GDM1 (cell line): ENCODE measurements around the gene RAPGEF6.
A peak's percentile ranks its signal among the peaks of the same experiment; 100 is the strongest.
"Not testable (repeated sequence)": the region's sequence is repeated elsewhere in the genome, so short reads cannot be mapped to it uniquely, and the experiment has no call there.

ENCODE experiments used
- DNase-seq: peaks from one replicate; lab custom pipeline; 2025; lab: John Stamatoyannopoulos, UW

RAPGEF6 gene, protein sequence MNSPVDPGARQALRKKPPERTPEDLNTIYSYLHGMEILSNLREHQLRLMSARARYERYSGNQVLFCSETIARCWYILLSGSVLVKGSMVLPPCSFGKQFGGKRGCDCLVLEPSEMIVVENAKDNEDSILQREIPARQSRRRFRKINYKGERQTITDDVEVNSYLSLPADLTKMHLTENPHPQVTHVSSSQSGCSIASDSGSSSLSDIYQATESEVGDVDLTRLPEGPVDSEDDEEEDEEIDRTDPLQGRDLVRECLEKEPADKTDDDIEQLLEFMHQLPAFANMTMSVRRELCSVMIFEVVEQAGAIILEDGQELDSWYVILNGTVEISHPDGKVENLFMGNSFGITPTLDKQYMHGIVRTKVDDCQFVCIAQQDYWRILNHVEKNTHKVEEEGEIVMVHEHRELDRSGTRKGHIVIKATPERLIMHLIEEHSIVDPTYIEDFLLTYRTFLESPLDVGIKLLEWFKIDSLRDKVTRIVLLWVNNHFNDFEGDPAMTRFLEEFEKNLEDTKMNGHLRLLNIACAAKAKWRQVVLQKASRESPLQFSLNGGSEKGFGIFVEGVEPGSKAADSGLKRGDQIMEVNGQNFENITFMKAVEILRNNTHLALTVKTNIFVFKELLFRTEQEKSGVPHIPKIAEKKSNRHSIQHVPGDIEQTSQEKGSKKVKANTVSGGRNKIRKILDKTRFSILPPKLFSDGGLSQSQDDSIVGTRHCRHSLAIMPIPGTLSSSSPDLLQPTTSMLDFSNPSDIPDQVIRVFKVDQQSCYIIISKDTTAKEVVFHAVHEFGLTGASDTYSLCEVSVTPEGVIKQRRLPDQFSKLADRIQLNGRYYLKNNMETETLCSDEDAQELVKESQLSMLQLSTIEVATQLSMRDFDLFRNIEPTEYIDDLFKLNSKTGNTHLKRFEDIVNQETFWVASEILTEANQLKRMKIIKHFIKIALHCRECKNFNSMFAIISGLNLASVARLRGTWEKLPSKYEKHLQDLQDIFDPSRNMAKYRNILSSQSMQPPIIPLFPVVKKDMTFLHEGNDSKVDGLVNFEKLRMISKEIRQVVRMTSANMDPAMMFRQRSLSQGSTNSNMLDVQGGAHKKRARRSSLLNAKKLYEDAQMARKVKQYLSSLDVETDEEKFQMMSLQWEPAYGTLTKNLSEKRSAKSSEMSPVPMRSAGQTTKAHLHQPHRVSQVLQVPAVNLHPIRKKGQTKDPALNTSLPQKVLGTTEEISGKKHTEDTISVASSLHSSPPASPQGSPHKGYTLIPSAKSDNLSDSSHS (N-terminal part only)

GRCh38 chr5:131634996-131635683 is at the start of gene RAPGEF6:
Gene RAPGEF6 (minus strand): TSS chr5:131635229. CDS start chr5:131635030, 199 bp downstream.
- peak; percentile 100 for DNase-seq

GRCh38 chr5:131684595-131684994 is 49.6 kb upstream of the RAPGEF6 start:
- no peak for DNase-seq

DNA sequence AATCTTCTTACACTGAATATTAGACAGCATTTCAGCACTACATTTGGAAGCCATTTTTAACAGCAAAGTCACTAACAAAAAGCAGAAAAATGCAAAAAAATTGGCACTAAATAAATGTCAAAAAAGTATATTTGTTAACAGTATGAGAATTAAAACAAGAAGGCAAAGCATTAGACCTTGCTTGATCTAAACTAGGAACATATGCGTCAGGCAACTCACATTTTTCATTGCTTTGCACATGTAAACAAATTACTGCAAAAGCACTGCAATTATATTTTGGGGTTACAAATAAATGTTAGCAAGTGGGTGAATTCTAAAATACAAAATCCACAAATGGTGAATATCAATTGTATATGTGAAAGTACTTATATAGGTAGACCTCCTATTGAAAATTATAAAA is 49.0 kb upstream of the RAPGEF6 start:
- no peak for DNase-seq

- no peak for DNase-seq
Observed at GRCh38 chr5:131682826-131683225, 47.8 kb upstream of the RAPGEF6 start.

- DNase-seq, result no peak
Observed at GRCh38 chr5:131682175-131682574, 47.1 kb upstream of the RAPGEF6 start.

- no peak for DNase-seq
Observed at GRCh38 chr5:131679911-131680310, 44.9 kb upstream of the RAPGEF6 start.

- DNase-seq, result not testable (repeated sequence)
Observed at GRCh38 chr5:131678273-131678672, 43.2 kb upstream of the RAPGEF6 start.

GRCh38 chr5:131677115-131677514 is 42.1 kb upstream of the RAPGEF6 start:
- no peak for DNase-seq

GRCh38 chr5:131672776-131673175 is 37.7 kb upstream of the RAPGEF6 start:
- no peak for DNase-seq

DNA sequence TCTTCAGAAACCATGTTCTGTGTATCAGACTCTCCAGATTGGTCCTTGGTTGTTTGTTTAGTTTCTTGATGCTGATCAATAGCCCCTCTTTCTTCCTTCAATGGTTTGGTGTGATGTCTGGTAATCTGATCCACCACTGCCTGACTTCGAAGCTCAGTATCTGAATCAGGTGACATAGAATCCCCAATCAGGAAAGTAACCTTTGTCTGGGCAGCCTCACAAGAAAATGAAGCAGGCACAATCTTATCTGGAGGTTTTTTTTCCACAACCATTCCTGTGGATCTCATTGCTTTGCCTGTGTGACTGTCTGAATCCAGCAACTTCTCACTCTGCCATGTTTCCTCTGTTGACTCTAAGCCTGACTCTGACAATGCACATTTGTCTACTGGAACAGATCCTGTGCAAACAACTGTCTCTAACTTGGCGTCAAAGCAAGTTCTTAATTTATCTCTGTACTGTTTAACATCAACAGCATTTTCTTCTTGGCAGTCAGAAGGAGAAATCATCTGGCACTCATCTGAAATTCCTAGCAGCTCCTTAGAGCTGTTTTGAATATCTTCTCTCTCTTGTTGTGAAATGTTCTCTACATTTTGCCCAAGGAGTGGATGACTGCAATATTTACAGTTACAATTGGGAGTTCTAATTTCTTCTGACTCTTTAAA is 37.1 kb upstream of the RAPGEF6 start:
- DNase-seq, result no peak

- DNase-seq, result no peak
Observed at GRCh38 chr5:131671409-131671808, 36.4 kb upstream of the RAPGEF6 start.

DNA sequence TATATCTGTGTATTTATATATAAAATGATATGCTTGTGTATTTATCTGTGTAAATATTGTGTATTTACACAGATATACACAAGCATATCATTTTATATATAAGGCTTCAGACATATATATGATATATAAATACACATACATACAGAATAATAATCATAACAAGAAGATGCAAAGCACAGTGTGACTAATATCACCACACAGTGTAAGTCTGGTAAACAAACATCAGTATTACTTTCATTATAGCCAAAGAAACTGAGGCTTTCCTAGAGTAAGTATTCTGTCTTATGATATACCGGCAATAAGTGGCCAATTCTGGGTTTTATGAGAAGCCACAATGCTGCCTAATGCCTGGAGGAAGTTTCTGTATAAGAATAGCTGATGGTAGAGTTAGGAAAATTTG is 29.9 kb upstream of the RAPGEF6 start:
- no peak for DNase-seq

DNA sequence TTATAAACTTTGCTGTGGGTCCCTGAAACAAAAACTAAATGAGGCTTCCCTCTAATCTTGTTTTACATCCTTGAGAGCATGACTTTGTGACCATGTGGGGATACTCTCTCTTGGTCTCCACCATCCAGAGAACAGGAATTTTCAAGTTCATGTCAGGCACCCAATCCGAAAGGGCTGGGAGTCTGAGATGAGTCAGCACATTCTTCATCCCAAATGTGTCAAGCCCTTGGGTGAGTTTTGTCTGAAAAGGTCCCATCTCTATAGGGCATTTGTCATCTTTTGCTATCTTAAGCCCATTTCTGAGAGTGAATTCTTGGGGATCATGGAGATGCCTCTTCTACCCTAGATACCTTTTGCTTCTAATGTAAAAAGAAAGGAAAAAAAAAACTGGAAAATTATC is 26.9 kb upstream of the RAPGEF6 start:
- DNase-seq, result no peak

GRCh38 chr5:131659841-131660240 is 24.8 kb upstream of the RAPGEF6 start:
- no peak for DNase-seq

DNA sequence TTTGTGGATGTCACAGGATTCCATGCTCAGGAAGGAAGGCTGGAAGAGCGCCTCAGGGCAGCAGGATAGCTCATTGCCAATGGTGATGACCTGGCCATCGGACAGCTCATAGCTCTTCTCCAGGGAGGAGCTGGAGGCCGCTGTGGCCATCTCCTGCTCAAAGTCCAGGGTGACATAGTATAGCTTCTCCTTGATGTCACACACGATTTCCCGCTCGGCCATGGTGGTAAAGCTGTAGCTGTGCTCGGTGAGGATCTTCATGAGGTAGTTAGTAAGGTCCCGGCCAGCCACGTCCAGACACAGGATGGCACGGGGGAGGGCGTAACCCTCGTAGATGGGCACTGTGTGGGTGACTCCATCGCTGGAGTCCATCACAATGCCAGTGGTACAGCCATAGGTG is 24.3 kb upstream of the RAPGEF6 start:
- no peak for DNase-seq

DNA sequence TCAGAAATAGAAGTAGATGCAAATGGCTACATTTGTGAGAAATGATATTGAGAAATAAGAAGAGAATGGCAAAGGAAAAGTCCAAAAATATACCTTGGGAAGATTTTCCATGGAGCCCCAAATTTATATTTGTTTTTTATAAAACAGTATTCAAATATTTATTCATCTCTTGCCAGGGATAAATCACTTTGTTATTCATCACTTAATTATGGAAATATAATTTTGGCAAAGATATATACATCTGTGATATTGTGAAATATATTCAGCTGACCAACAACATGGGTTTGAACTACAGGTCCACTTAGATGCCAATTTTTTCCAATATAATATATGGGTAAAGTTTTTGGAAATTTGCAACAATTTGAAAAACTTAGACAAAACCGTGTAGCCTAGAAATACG is 19.7 kb upstream of the RAPGEF6 start:
- DNase-seq, result no peak

DNA sequence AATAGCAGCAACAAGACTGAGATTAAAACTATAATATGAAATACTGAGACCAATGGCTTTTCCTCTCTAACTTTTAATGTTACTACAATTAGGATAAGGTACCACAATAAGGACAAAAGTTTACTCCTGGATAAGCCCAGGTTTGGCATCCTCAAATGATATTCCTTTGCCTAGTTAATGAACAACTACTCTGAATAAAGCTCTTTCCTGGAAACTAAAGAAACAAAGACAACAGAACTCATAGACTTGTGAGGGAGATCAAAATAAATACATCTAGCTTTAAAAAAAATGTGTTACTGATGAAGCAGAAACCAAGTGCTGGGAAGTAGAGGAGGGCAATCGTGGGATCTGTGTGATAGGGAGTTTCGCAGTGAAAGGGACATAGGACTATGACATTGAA is 19.3 kb upstream of the RAPGEF6 start:
- no peak for DNase-seq

GRCh38 chr5:131649161-131649560 is 14.1 kb upstream of the RAPGEF6 start:
- DNase-seq, result no peak

DNA sequence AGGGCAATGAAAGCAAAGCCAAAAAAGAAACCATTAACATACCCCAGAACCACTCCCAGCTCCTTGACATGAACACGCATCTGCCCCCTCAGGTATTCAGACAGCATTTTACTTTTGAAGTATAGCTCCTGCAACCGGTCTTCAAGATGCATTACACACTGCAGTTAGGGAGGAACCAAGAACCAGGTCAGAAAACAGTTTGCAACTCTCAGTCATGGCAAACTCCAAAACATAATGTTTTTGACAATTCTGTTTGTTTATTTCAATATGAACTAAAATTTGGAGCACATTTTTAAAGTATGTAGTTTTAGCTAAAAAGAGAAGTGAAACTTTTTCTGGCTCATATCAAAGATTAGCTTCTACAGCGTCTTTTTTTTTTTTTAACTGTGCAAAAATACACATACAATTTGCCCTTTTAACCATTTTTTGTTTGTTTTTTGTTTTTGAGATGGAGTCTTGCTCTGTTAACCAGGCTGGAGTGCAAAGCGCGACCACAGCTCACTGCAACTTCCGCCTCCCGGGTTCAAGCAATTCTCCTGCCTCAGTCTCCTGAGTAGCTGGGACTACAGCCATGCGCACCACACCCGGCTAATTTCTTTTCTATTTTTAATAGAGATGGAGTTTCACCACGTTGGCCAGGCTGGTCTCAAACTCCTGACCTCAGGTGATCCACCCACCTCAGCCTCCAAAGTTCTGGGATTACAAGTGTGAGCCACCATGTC is 12.2 kb upstream of the RAPGEF6 start:
- no peak for DNase-seq

DNA sequence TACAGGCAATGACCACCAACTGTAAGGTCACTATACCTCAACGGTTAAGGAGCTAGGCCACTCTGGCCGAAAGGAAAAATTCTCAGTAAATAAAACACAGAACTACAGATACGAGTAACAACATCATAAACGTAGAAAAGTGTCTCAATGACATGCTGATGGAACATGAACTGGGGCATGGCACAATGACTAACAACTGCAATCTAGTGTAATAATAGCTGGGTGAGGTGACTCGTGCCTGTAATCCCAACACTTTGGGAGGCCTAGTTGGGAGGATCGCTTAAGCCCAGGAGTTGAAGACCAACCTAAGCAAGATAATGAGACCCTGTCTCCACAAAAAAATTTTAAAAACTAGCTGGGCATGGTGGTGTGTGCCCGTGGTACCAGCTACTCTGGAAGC is 9.8 kb upstream of the RAPGEF6 start:
- DNase-seq, result no peak
